LNCAP (cell line): ENCODE measurements around the gene STOX2.

ENCODE experiments used
- TF ChIP-seq, protein P1 (sequence below): fragments of 450-650 bp; IDR thresholded peaks from 2 replicates; pipeline ENCODE4 v1.5.1; 2017; ENCODE audit warnings: mild to moderate bottlenecking

Gene STOX2, protein sequence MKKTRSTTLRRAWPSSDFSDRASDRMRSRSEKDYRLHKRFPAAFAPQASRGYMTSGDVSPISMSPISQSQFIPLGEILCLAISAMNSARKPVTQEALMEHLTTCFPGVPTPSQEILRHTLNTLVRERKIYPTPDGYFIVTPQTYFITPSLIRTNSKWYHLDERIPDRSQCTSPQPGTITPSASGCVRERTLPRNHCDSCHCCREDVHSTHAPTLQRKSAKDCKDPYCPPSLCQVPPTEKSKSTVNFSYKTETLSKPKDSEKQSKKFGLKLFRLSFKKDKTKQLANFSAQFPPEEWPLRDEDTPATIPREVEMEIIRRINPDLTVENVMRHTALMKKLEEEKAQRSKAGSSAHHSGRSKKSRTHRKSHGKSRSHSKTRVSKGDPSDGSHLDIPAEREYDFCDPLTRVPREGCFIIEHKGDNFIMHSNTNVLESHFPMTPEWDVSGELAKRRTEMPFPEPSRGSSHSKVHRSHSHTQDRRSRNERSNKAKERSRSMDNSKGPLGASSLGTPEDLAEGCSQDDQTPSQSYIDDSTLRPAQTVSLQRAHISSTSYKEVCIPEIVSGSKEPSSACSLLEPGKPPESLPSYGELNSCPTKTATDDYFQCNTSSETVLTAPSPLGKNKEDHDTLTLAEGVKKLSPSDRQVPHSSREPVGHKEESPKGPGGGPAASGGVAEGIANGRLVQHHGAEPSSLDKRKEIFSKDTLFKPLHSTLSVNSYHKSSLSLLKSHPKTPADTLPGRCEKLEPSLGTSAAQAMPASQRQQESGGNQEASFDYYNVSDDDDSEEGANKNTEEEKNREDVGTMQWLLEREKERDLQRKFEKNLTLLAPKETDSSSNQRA (N-terminal part only)

GRCh38 chr4:183905081-183905592 is at the start of gene STOX2:
Gene STOX2, plus strand, starts transcription at chr4:183905307. Its CDS starts 1,484 bp downstream, at chr4:183906791.
- TF ChIP-seq, protein P1, sequence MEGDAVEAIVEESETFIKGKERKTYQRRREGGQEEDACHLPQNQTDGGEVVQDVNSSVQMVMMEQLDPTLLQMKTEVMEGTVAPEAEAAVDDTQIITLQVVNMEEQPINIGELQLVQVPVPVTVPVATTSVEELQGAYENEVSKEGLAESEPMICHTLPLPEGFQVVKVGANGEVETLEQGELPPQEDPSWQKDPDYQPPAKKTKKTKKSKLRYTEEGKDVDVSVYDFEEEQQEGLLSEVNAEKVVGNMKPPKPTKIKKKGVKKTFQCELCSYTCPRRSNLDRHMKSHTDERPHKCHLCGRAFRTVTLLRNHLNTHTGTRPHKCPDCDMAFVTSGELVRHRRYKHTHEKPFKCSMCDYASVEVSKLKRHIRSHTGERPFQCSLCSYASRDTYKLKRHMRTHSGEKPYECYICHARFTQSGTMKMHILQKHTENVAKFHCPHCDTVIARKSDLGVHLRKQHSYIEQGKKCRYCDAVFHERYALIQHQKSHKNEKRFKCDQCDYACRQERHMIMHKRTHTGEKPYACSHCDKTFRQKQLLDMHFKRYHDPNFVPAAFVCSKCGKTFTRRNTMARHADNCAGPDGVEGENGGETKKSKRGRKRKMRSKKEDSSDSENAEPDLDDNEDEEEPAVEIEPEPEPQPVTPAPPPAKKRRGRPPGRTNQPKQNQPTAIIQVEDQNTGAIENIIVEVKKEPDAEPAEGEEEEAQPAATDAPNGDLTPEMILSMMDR, result no peak

GRCh38 chr4:183855323-183856190 is 49.5 kb upstream of the STOX2 start:
- TF ChIP-seq, protein P1, result no peak

GRCh38 chr4:183857040-183857439 is 48.1 kb upstream of the STOX2 start:
- TF ChIP-seq, protein P1, result no peak

DNA sequence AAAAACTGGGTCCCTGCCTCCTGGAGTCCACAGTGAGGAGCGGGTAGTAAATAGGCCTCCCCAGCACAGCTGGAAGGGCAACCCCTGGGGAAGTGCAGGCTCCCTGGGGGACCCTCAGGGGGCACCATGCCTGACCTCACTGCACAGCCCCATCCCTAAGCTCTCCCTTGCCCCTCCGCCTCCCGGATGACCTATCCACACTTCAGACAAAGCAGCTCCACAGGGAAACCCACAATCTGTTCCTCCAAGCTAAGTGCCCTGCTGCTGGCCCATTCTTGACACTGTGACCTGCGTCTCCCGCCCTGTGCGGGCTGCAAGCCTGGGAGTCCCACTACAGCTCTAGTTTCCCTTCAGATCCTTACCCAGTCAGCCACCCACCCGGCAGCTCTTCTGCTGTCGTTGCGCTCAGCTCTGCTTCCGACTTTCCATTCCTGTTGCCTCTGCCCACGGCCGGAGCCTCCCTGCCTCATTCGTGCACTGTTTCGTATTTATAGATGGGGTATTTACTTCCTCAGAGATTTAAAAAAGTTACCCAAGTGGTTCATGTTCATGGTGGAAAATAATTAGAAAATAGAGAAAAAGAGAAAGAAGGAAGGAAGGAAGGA is 47.0 kb upstream of the STOX2 start:
- TF ChIP-seq, protein P1, result no peak

DNA sequence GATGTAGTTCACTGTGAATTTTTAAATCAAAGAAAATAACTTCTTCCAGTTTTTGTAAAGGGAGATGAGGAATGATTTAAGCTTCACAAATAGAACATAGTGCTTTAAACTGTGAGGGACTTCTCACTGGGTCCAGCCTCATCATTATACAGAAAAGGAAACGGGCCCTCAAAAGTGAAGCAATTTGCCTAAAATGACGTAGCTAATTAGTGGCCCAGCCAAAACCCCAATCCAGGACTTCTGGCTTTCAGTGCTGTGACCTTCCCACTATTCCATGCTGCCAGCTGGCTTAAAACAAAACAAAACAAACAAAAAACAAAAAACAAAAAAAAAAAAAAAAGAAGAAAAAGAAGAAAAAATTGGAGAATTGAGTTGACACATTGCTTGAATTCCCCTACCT is 45.0 kb upstream of the STOX2 start:
- TF ChIP-seq, protein P1, result no peak

GRCh38 chr4:183860731-183861130 is 44.4 kb upstream of the STOX2 start:
- TF ChIP-seq, protein P1, result no peak
